HG02610 (cell line): Measurements from ENCODE around the gene OPTC.

Experiments
- ATAC-seq: cut with Tn5 transposase; IDR thresholded peaks from one replicate; pipeline ENCODE4 v1.9.1; 2021; ENCODE audit warnings: mild to moderate bottlenecking, moderate library complexity; ENCODE audit not compliant: unreplicated experiment

Gene OPTC

GRCh38 chr1:203556047-203556851 lies 62.3 kb downstream of the OPTC start:
- no peak for ATAC-seq

- ATAC-seq: no peak
Observed at GRCh38 chr1:203557390-203557789, 63.4 kb downstream of the OPTC start.

GRCh38 chr1:203558064-203558760 lies 64.3 kb downstream of the OPTC start:
- ATAC-seq: no peak
